ENCODE measurements around the gene TPRG1. TPM values are rescaled to one million over a fixed set of nuclear protein-coding genes. Genes with fewer than 3 reads are reported as not detected.

TPRG1 gene
- total and polyA plus RNA-seq, 2 donors (not counting 1 experiment from before 2014, with no cell fraction given), result 0.47 to 0.99 TPM

DNA sequence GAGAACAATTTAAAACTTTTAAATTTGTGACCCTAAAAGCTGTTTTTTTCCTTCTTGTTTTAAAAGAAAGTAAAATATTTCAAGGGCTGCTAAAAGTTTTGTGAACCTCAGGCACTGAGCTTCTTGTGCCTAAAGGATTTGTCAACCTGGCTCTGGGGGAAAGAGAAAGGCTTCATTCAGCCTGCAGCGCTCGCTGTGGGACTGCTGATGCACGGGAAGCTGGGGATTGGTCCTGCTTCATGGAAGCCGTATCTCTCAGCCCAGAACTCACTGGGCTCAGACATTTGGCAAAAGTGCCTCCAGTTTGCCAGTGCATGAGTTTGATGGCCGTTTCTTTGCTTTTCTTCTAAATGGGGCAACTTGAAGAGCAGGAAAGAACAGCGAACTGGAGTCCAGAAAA lies 30.8 kb downstream of the TPRG1 start:
- Histone ChIP-seq H3K79me2 (ENCODE audit: control insufficient read depth, insufficient read depth, low read length) (no peaks in the 10 kb centered on the region), H3K36me3 (ENCODE audit: control insufficient read depth, insufficient read depth, low read length) (no peaks in the 10 kb centered on the region), H3K27me3 (ENCODE audit: control insufficient read depth, insufficient read depth, low read length) (no peaks in the 10 kb centered on the region), H4K20me1 (ENCODE audit: control insufficient read depth, extremely low read depth, insufficient read depth, low read length) (no peaks in the 10 kb centered on the region), H3K9me3 (ENCODE audit: control insufficient read depth, insufficient read depth, low read depth, low read length) (no peaks in the 10 kb centered on the region), H3K4me2 (ENCODE audit: extremely low read depth, insufficient read depth, low read length) (no peak overlapping the region), H3K4me1 (ENCODE audit: control insufficient read depth, extremely low read depth, insufficient read depth, low read length) (no peaks in the 10 kb centered on the region), H3K9ac (ENCODE audit: insufficient read depth, low read length) (no peak overlapping the region), H2AFZ (ENCODE audit: low read length) (no peak overlapping the region), H3K27ac (ENCODE audit: insufficient read depth, low read length) (no peak overlapping the region), H3K4me3 (replicated peaks in 1 of 4; ENCODE audit: control extremely low read depth in 1 of 4, insufficient read depth in 1 of 4, low read depth in 3 of 4, low read length in 4 of 4) (no peak overlapping the region)
- TF ChIP-seq EZH2 (IDR thresholded peaks at IDR 0.05; ENCODE audit: low read length, missing control alignments), result no peak
- TF ChIP-seq, protein P1, sequence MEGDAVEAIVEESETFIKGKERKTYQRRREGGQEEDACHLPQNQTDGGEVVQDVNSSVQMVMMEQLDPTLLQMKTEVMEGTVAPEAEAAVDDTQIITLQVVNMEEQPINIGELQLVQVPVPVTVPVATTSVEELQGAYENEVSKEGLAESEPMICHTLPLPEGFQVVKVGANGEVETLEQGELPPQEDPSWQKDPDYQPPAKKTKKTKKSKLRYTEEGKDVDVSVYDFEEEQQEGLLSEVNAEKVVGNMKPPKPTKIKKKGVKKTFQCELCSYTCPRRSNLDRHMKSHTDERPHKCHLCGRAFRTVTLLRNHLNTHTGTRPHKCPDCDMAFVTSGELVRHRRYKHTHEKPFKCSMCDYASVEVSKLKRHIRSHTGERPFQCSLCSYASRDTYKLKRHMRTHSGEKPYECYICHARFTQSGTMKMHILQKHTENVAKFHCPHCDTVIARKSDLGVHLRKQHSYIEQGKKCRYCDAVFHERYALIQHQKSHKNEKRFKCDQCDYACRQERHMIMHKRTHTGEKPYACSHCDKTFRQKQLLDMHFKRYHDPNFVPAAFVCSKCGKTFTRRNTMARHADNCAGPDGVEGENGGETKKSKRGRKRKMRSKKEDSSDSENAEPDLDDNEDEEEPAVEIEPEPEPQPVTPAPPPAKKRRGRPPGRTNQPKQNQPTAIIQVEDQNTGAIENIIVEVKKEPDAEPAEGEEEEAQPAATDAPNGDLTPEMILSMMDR (conservative IDR thresholded peaks at IDR 0.05 in 1 of 2, IDR thresholded peaks at IDR 0.05 in 1 of 2; ENCODE audit: low read depth in 1 of 2, low read length in 2 of 2), result no peak
- no peak for DNase-seq (ENCODE audit: low read depth in 2 of 2)

DNA sequence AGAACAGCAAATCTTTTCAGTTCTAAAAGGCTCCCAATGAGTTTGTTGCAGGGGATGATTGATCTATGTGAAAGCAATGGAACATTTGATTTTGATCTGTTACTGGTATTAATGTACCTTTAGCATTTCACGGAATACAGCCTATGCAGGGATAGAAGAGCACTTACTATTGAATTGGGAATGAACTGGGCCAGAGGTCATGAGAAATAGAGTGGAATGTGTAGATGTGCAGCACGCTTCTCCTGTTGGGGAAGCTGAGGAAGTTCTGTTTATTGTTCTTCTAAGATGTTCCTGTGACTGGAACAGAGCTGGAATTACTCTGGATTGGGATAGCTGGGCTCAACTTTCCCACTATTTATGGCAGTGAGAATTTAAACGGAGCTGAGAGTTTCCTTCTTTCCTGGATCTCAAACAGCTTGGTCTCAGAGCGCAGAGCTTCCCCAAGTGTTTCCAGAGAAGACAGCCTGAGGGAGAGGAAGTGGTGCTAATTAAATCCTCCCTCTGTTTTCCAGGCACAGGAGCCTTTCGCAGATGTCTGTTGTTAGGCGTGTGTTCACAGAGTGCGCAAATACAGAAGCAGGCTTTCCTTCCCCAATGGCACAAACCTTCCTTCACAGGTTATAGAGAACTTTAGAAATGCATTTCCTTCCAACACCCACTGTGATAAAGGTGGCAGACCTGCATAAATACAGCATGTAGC lies 32.5 kb downstream of the TPRG1 start:
- DNase-seq (ENCODE audit: low read depth in 2 of 2), result no peak
- Histone ChIP-seq H3K4me1 (ENCODE audit: control insufficient read depth, extremely low read depth, insufficient read depth, low read length) (no peaks in the 10 kb centered on the region), H3K9me3 (ENCODE audit: control insufficient read depth, insufficient read depth, low read depth, low read length) (no peaks in the 10 kb centered on the region), H3K9ac (ENCODE audit: insufficient read depth, low read length) (no peak overlapping the region), H2AFZ (ENCODE audit: low read length) (no peak overlapping the region), H3K4me3 (replicated peaks in 1 of 4; ENCODE audit: control extremely low read depth in 1 of 4, insufficient read depth in 1 of 4, low read depth in 3 of 4, low read length in 4 of 4) (no peak overlapping the region), H3K79me2 (ENCODE audit: control insufficient read depth, insufficient read depth, low read length) (no peaks in the 10 kb centered on the region), H4K20me1 (ENCODE audit: control insufficient read depth, extremely low read depth, insufficient read depth, low read length) (no peaks in the 10 kb centered on the region), H3K36me3 (ENCODE audit: control insufficient read depth, insufficient read depth, low read length) (no peaks in the 10 kb centered on the region), H3K27me3 (ENCODE audit: control insufficient read depth, insufficient read depth, low read length) (no peaks in the 10 kb centered on the region), H3K4me2 (ENCODE audit: extremely low read depth, insufficient read depth, low read length) (no peak overlapping the region), H3K27ac (ENCODE audit: insufficient read depth, low read length) (no peak overlapping the region)
- no peak for TF ChIP-seq EZH2 (IDR thresholded peaks at IDR 0.05; ENCODE audit: low read length, missing control alignments)
- TF ChIP-seq, protein P1 (conservative IDR thresholded peaks at IDR 0.05 in 1 of 2, IDR thresholded peaks at IDR 0.05 in 1 of 2; ENCODE audit: low read depth in 1 of 2, low read length in 2 of 2), result no peak

DNA sequence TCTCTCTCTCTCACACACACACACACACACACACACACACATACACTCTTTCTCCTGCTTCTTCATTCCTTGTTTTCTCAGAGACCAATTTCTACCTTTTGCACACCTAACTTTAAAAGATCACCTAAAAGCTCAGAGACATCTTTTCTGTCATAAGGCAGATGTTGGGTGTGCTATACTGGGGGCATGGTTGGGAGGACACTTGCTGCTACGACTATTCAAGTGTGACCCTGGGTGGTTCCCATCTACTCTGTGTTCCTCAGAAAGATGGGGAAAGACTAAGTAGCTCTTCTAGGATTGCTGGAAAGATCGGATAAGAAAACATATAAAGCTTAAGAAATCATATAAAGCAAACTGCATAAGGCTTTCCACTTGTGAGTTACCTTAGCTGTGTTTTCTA lies 33.2 kb downstream of the TPRG1 start:
- Histone ChIP-seq H3K79me2 (ENCODE audit: control insufficient read depth, insufficient read depth, low read length) (no peaks in the 10 kb centered on the region), H3K9me3 (ENCODE audit: control insufficient read depth, insufficient read depth, low read depth, low read length) (no peaks in the 10 kb centered on the region), H3K4me3 (replicated peaks in 1 of 4; ENCODE audit: control extremely low read depth in 1 of 4, insufficient read depth in 1 of 4, low read depth in 3 of 4, low read length in 4 of 4) (no peak overlapping the region), H3K36me3 (ENCODE audit: control insufficient read depth, insufficient read depth, low read length) (no peaks in the 10 kb centered on the region), H3K27ac (ENCODE audit: insufficient read depth, low read length) (no peak overlapping the region), H3K9ac (ENCODE audit: insufficient read depth, low read length) (no peak overlapping the region), H3K4me2 (ENCODE audit: extremely low read depth, insufficient read depth, low read length) (no peak overlapping the region), H2AFZ (ENCODE audit: low read length) (no peak overlapping the region), H3K27me3 (ENCODE audit: control insufficient read depth, insufficient read depth, low read length) (no peaks in the 10 kb centered on the region), H3K4me1 (ENCODE audit: control insufficient read depth, extremely low read depth, insufficient read depth, low read length) (no peaks in the 10 kb centered on the region), H4K20me1 (ENCODE audit: control insufficient read depth, extremely low read depth, insufficient read depth, low read length) (no peaks in the 10 kb centered on the region)
- TF ChIP-seq, protein P1 (conservative IDR thresholded peaks at IDR 0.05 in 1 of 2, IDR thresholded peaks at IDR 0.05 in 1 of 2; ENCODE audit: low read depth in 1 of 2, low read length in 2 of 2), result no peak
- TF ChIP-seq EZH2 (IDR thresholded peaks at IDR 0.05; ENCODE audit: low read length, missing control alignments), result no peak
- DNase-seq (ENCODE audit: low read depth in 2 of 2), result no peak

Measured in fibroblast of lung (primary cell).